Right lobe of liver (tissue), 4 donors: Measurements from ENCODE around the gene CDH4.

ENCODE experiments used
- CTCF ChIP-seq, 4 donors: fragments of 200-600 bp in 3 of 4; fragments of 450-650 bp in 1 of 4; IDR thresholded peaks; one replicate each; pipeline versions ENCODE4 v1.5.1 to v1.8.0; 2016 to 2022; ENCODE audit warnings: antibody characterized with exemption in 4 of 4, mild to moderate bottlenecking in 2 of 4
- POLR2A ChIP-seq: fragments of 450-650 bp; IDR thresholded peaks from one replicate; pipeline ENCODE4 v1.6.1; 2017; ENCODE audit warnings: antibody characterized with exemption, mild to moderate bottlenecking
- donor health status: DM: no; HTN: no; CAD: no.
- donor health status: DM: no; HTN: no; CAD: no.
- donor health status: DM: no; HTN: yes; CAD: no.

- TF ChIP-seq POLR2A (no peak), CTCF (IDR thresholded peaks at IDR 0.05) (no peak)
Observed at GRCh38 chr20:61285152-61285645, 33.1 kb downstream of the CDH4 start.
